ENCODE results near the gene UVSSA. TPM values are rescaled to one million over a fixed set of nuclear protein-coding genes. Genes with fewer than 3 reads are reported as not detected.

UVSSA gene
- total RNA-seq, 1 donor from 2014 or later, result 25.5 TPM

- Histone ChIP-seq H3K27me3 (no peaks in the 10 kb centered on the region), H3K4me1 (no peaks in the 10 kb centered on the region), H3K4me3 (no peak overlapping the region), H3K9me3 (no peaks in the 10 kb centered on the region), H3K36me3 (no peaks in the 10 kb centered on the region), H3K27ac (no peak overlapping the region)
- DNase-seq (ENCODE audit: extremely low spot score in 2 of 2), result no peak
- intact Hi-C loops (cut with DNase I), result no loop called here
- no peak for TF ChIP-seq POLR2AphosphoS5 (IDR thresholded peaks at IDR 0.05; ENCODE audit: insufficient read depth in 1 of 2, low read depth in 1 of 2)
- TF ChIP-seq POLR2A (IDR thresholded peaks at IDR 0.05), result no peak
- TF ChIP-seq CTCF (IDR thresholded peaks at IDR 0.05), result no peak
Measured at GRCh38 chr4:1376391-1376840, 29.4 kb downstream of the UVSSA start.

DNA sequence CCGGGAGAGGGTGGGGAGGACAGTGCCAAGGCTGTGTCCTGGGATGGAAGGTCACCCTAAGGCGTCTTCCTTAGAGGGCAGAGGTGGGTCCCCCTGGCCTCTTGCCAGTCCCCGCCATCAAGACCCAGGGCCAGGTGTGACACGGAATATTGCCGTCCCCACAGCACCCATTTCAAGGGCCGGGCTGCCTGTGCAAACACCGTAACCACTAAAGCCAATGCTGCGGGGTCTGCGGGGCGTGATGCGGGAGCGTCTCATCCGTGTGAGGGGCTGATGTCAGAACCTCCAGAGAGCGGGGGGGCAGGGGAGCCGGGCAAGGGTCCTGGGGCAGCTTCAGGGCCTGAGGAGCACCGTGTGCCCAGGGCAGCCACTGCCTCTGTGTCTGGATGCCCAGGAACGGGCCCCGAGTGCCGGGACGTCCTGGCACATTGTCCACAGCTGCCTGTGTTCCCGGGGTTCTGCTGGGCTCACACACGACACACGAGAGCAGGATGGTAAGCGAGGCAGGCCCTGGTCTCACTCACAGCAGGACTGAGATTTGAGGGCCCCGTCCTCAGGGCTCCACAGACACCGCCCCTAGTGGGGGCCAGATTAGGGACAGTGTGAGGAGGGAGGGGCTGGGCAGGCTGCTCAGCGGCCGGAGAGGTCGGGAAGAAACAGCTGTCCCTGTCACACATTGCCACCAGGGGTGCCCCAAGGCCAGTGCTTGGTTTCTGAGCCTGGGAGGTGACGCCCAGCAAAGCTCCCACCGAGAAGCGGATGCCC, 30.0 kb downstream of the UVSSA start:
- H3K36me3 ChIP-seq, result no peaks in the 10 kb centered on the region
- TF ChIP-seq POLR2AphosphoS5 (IDR thresholded peaks at IDR 0.05; ENCODE audit: insufficient read depth in 1 of 2, low read depth in 1 of 2), result no peak
- TF ChIP-seq POLR2A (IDR thresholded peaks at IDR 0.05), result no peak
- no peak for TF ChIP-seq CTCF (IDR thresholded peaks at IDR 0.05)
- DNase-seq (ENCODE audit: extremely low spot score in 2 of 2), result no peak
- no peak overlapping the region for H3K27ac ChIP-seq
- H3K9me3 ChIP-seq, result no peaks in the 10 kb centered on the region
- intact Hi-C loops (cut with DNase I), result no loop called here
- H3K27me3 ChIP-seq, result no peaks in the 10 kb centered on the region
- no peak overlapping the region for H3K4me3 ChIP-seq
- H3K4me1 ChIP-seq, result no peaks in the 10 kb centered on the region

DNA sequence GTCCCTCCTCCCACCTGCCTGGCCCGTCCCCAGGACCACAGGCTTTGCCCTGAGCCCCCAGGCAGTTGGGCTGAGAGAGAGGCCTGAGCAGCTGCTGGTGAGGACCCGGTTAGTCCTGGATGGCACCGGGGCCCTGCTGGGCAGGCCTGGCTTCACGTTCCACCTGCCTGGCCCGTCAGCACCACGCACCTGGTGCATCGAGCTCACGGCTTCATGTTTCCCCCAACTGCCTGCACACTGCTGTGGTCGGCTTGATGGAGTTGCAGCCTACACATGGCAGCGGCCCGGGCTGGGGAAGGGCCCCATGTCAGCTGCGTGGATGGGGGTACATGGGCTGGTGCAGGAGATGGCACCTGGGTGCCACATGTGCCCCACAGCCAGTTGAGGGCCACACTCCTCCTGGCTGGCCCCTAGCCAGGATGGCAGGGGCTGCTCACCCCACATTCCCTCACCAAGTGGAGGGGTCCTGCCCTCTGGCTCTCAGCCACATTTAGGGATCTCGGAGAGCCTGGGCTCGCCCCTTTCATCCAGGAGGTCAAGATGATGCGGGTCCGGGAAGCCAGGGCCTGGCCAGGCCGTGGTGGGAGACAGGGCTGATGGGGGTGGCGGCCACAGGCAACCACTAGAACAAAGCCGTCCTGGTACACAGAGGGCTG, 30.7 kb downstream of the UVSSA start:
- H3K36me3 ChIP-seq, result no peaks in the 10 kb centered on the region
- TF ChIP-seq CTCF (IDR thresholded peaks at IDR 0.05) (no peak), POLR2A (IDR thresholded peaks at IDR 0.05) (no peak), POLR2AphosphoS5 (IDR thresholded peaks at IDR 0.05; ENCODE audit: insufficient read depth in 1 of 2, low read depth in 1 of 2) (no peak)
- no peaks in the 10 kb centered on the region for H3K9me3 ChIP-seq
- DNase-seq (ENCODE audit: extremely low spot score in 2 of 2), result no peak
- no peak overlapping the region for H3K27ac ChIP-seq
- H3K27me3 ChIP-seq, result no peaks in the 10 kb centered on the region
- intact Hi-C loops (cut with DNase I), result no loop called here
- H3K4me3 ChIP-seq, result no peak overlapping the region
- H3K4me1 ChIP-seq, result no peaks in the 10 kb centered on the region

GRCh38 chr4:1378559-1379231, 31.7 kb downstream of the UVSSA start:
- Histone ChIP-seq H3K4me3 (no peak overlapping the region), H3K36me3 (peaks cover 0 to 4% of the 10 kb centered on the region in 2 donors), H3K9me3 (no peaks in the 10 kb centered on the region), H3K27me3 (no peaks in the 10 kb centered on the region), H3K4me1 (no peaks in the 10 kb centered on the region), H3K27ac (no peak overlapping the region)
- intact Hi-C loops (cut with DNase I), result no loop called here
- TF ChIP-seq CTCF (IDR thresholded peaks at IDR 0.05) (no peak), POLR2A (IDR thresholded peaks at IDR 0.05) (no peak), POLR2AphosphoS5 (IDR thresholded peaks at IDR 0.05; ENCODE audit: insufficient read depth in 1 of 2, low read depth in 1 of 2) (no peak)
- DNase-seq (ENCODE audit: extremely low spot score in 2 of 2), result no peak

All from vagina (tissue), 2 donors.